GM12878 (cell line): ENCODE results near the gene ATXN2. TPM values are rescaled to one million over a fixed set of nuclear protein-coding genes. Genes with fewer than 3 reads are reported as not detected.

Source experiments
- CBX5 ChIP-seq: sonication (generic); IDR thresholded peaks from 2 replicates; pipeline ENCODE4 v1.6.1; 2016; ENCODE audit warnings: low read depth, moderate library complexity, mild to moderate bottlenecking, inconsistent platforms
- CHD2 ChIP-seq: IDR thresholded peaks from 2 replicates; pipeline ENCODE4 v1.6.1; 2011; ENCODE audit warnings: low read depth, low read length, improper control_type of control experiment, borderline replicate concordance
- CTCF ChIP-seq, 3 experiments: IDR thresholded peaks in 2 of 3; conservative IDR thresholded peaks in 1 of 3; 2 replicates each; pipeline ENCODE4 v1.5.1; 2011; ENCODE audit warnings: low read depth in 3 of 3, low read length in 3 of 3, mild to moderate bottlenecking in 3 of 3, control low read depth in 2 of 3, moderate library complexity in 2 of 3, inconsistent platforms in 1 of 3, mixed read lengths in 1 of 3; ENCODE audit not compliant: control insufficient read depth in 2 of 3, insufficient read depth in 1 of 3; ENCODE audit errors: extremely low read depth in 1 of 3
- ETV6 ChIP-seq, 2 experiments: fragments of 450-650 bp in 1 of 2; IDR thresholded peaks in 1 of 2; conservative IDR thresholded peaks in 1 of 2; 2 replicates each; pipeline ENCODE4 v1.6.1; 2014; ENCODE audit warnings: antibody characterized with exemption in 1 of 2, borderline replicate concordance in 1 of 2, low read depth in 1 of 2, mild to moderate bottlenecking in 1 of 2, moderate library complexity in 1 of 2
- FOXM1 ChIP-seq: IDR thresholded peaks from 2 replicates; pipeline ENCODE4 v1.6.1; 2012; ENCODE audit warnings: low read depth, mild to moderate bottlenecking, inconsistent platforms, low read length, moderate library complexity
- IKZF1 ChIP-seq: fragments of 450-650 bp; conservative IDR thresholded peaks from 2 replicates; pipeline ENCODE4 v1.6.1; 2017; ENCODE audit warnings: antibody characterized with exemption, mild to moderate bottlenecking
- IRF3 ChIP-seq: fragments of 450-650 bp; IDR thresholded peaks from 2 replicates; pipeline ENCODE4 v1.6.1; 2014; ENCODE audit warnings: mild to moderate bottlenecking
- LARP7 ChIP-seq: fragments of 450-650 bp; IDR thresholded peaks from 2 replicates; pipeline ENCODE4 v1.6.1; 2017; ENCODE audit warnings: mild to moderate bottlenecking
- NRF1 ChIP-seq: conservative IDR thresholded peaks from 2 replicates; pipeline ENCODE4 v1.6.1; 2011; ENCODE audit warnings: mild to moderate bottlenecking, low read depth, low read length, improper control_type of control experiment
- RELA ChIP-seq: fragments of 450-650 bp; IDR thresholded peaks from 2 replicates; pipeline ENCODE4 v1.8.0; 2014; ENCODE audit warnings: borderline replicate concordance; ENCODE audit not compliant: partially characterized antibody
- SIN3A ChIP-seq: IDR thresholded peaks from 2 replicates; pipeline ENCODE4 v1.6.1; 2012; ENCODE audit warnings: low read depth, low read length, improper control_type of control experiment
- SRF ChIP-seq, 2 experiments: IDR thresholded peaks; 2 replicates each; pipeline ENCODE4 v1.6.1; 2011; ENCODE audit warnings: low read depth in 2 of 2, low read length in 2 of 2, mild to moderate bottlenecking in 1 of 2, moderate library complexity in 1 of 2
- USF2 ChIP-seq: IDR thresholded peaks from 2 replicates; pipeline ENCODE4 v1.6.1; 2011; ENCODE audit warnings: low read depth, low read length, improper control_type of control experiment, borderline replicate concordance
- ZBTB4 ChIP-seq: fragments of 450-650 bp; formaldehyde crosslinking; IDR thresholded peaks from 2 replicates; pipeline ENCODE4 v1.4.0; 2022; ENCODE audit warnings: mild to moderate bottlenecking, moderate library complexity
- ZNF384 ChIP-seq: IDR thresholded peaks from 2 replicates; pipeline ENCODE4 v1.6.1; 2012; ENCODE audit warnings: low read depth, mild to moderate bottlenecking, low read length, improper control_type of control experiment, borderline replicate concordance
- polyA plus RNA-seq, 11 experiments: library from polyadenylated mRNA; depleted of rRNA in 4 of 11; unstranded in 6 of 11; stranded (reverse) in 5 of 11; fragments of >200 nt; fragmentation: Nextera tagmentation in 4 of 11; fragmentation: Illumina TruSeq in 1 of 11; extraction: Ambion mirVana in 4 of 11; extraction: Trizol in 1 of 11; gene quantifications; 1 replicate in 1 of 11; 2 replicates in 10 of 11; pipeline versions ENCODE4 v1.2.1 to v1.2.3, GENCODE V29; 2011 to 2016; ENCODE audit warnings: inconsistent platforms in 2 of 11, missing spikeins in 2 of 11, low read depth in 1 of 11
- total RNA-seq, 4 experiments: library from RNA; depleted of rRNA in 3 of 4; stranded (reverse); fragments of >200 nt in 3 of 4; fragmentation: Illumina TruSeq in 1 of 4; extraction: Trizol in 1 of 4; gene quantifications; 2 replicates each; pipeline versions ENCODE4 v1.2.1 to v1.2.3, GENCODE V29; 2013 to 2021
- TF ChIP-seq, protein P1 (sequence below): IDR thresholded peaks from 2 replicates; pipeline ENCODE4 v1.6.1; 2011; ENCODE audit warnings: borderline replicate concordance, low read depth, mild to moderate bottlenecking, moderate library complexity, mixed read lengths, low read length; ENCODE audit not compliant: insufficient read depth; ENCODE audit errors: extremely low read length
- TF ChIP-seq, protein P2 (sequence below): fragments of 150-350 bp; IDR thresholded peaks from 2 replicates; pipeline ENCODE4 v1.6.1; 2014; ENCODE audit warnings: mild to moderate bottlenecking, low read depth, low read length

The ATXN2 gene
- total and polyA plus RNA-seq, 10 of the 15 experiments (the other 5 are each of a cell fraction or from before 2014, with no cell fraction given): 8.8 to 31.5 (median 19.0) TPM

- TF ChIP-seq USF2 (no peak), LARP7 (no peak; the same call in 1 of the 2 replicates), SRF (IDR thresholded peaks at IDR 0.05; ENCODE audit: low read depth in 2 of 2, low read length in 2 of 2) (no peak), CTCF (IDR thresholded peaks at IDR 0.05 in 2 of 3, conservative IDR thresholded peaks at IDR 0.05 in 1 of 3; ENCODE audit: control insufficient read depth in 2 of 3, extremely low read depth in 1 of 3, insufficient read depth in 1 of 3, low read depth in 3 of 3, low read length in 3 of 3) (no peak; a peak in 1 of 6 replicates), ETV6 (conservative IDR thresholded peaks at IDR 0.05 in 1 of 2, IDR thresholded peaks at IDR 0.05 in 1 of 2; ENCODE audit: borderline replicate concordance in 1 of 2, low read depth in 1 of 2) (peak in 1 of 2 experiments; percentile 74; a peak in 2 of 4 replicates), CHD2 (peak; percentile 23; the same call in 1 of the 2 replicates), FOXM1 (peak; percentile 52; the same call in 1 of the 2 replicates), CBX5 (no peak), SIN3A (no peak), ZBTB4 (CRISPR knock-in tag) (no peak), ZNF384 (no peak), IRF3 (no peak), RELA (peak; percentile 95), NRF1 (no peak), IKZF1 (peak; percentile 92)
- TF ChIP-seq, protein P1, sequence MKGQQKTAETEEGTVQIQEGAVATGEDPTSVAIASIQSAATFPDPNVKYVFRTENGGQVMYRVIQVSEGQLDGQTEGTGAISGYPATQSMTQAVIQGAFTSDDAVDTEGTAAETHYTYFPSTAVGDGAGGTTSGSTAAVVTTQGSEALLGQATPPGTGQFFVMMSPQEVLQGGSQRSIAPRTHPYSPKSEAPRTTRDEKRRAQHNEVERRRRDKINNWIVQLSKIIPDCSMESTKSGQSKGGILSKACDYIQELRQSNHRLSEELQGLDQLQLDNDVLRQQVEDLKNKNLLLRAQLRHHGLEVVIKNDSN: no peak
- TF ChIP-seq, protein P2, sequence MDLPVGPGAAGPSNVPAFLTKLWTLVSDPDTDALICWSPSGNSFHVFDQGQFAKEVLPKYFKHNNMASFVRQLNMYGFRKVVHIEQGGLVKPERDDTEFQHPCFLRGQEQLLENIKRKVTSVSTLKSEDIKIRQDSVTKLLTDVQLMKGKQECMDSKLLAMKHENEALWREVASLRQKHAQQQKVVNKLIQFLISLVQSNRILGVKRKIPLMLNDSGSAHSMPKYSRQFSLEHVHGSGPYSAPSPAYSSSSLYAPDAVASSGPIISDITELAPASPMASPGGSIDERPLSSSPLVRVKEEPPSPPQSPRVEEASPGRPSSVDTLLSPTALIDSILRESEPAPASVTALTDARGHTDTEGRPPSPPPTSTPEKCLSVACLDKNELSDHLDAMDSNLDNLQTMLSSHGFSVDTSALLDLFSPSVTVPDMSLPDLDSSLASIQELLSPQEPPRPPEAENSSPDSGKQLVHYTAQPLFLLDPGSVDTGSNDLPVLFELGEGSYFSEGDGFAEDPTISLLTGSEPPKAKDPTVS: no peak
Observed at GRCh38 chr12:111430433-111431353, 168.4 kb downstream of the ATXN2 start (continued).
